GM19240 (cell line): ENCODE measurements around the gene CACNA1C.

Experiments
- DNase-seq: peaks from one replicate; pipeline ENCODE4 v3.0.0; 2011; ENCODE audit warnings: low spot score; ENCODE audit not compliant: insufficient read length

Gene CACNA1C

DNA sequence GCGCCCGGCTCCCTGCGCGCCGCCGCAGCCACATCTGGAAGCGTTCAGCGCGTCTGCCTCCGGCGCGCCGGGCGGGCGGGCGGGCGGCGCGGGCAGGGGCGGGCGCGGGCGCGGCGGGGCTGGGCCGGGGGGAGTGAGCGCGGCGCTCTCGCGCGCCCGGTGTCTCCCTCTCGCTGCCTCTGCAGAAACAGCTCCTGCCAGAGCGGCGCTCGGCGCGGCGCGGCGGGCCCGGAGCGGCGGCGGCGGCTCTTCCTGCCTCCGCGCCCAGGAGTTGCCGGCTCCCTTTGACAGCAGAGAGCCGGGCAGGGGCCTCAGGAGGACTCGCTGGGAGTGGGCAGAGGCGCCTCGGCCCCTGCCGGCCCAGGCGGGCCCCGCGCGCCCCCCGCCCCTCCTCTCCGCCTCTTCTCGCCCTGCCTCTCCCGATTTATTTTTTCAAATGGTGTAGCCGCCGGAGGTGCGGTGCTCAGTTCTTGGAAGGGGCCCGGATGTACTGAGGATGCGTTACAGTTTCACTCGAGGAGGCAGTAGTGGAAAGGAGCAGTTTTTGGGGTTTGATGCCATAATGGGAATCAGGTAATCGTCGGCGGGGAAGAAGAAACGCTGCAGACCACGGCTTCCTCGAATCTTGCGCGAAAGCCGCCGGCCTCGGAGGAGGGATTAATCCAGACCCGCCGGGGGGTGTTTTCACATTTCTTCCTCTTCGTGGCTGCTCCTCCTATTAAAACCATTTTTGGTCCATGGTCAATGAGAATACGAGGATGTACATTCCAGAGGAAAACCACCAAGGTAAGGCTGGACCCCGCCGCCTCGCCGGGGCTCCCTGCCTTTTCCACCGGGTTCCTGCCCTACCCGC lies at the start of gene CACNA1C:
TSS of gene CACNA1C (plus strand) at position 162 of the 853 bp plus-strand sequence. CDS start at position 738, 576 bp downstream.
- DNase-seq: no peak

- DNase-seq: no peak
These were observed 49.1 kb upstream of the CACNA1C start for GRCh38 chr12:2003676-2004112.

GRCh38 chr12:2004113-2004929 lies 48.5 kb upstream of the CACNA1C start, which contains the start of gene DCP1B:
DCP1B (minus strand) TSS chr12:2004457; CDS start chr12:2004431, 26 bp downstream.
- DNase-seq: peak; percentile 87

DNA sequence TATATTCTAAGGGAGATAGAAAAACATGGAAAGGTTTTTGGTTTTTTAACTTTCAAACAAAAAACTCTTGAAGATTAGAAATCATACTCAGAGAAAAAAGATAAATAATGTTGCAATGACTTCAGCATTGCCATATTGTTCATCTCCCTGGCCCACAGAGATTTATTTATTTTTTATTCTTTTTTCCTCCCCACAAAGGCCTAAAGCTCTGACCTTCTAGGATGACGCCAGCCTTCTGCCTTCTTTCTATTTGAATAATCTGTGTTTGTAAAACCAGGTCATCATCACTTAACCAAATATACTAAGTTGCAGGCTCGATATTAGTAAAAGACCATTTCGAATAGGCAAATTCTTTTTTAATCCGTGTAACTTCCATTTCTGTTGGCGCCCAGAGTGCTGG lies 44.1 kb upstream of the CACNA1C start:
- no peak for DNase-seq

- DNase-seq: no peak
These were observed 43.2 kb upstream of the CACNA1C start for GRCh38 chr12:2009623-2010022.

DNA sequence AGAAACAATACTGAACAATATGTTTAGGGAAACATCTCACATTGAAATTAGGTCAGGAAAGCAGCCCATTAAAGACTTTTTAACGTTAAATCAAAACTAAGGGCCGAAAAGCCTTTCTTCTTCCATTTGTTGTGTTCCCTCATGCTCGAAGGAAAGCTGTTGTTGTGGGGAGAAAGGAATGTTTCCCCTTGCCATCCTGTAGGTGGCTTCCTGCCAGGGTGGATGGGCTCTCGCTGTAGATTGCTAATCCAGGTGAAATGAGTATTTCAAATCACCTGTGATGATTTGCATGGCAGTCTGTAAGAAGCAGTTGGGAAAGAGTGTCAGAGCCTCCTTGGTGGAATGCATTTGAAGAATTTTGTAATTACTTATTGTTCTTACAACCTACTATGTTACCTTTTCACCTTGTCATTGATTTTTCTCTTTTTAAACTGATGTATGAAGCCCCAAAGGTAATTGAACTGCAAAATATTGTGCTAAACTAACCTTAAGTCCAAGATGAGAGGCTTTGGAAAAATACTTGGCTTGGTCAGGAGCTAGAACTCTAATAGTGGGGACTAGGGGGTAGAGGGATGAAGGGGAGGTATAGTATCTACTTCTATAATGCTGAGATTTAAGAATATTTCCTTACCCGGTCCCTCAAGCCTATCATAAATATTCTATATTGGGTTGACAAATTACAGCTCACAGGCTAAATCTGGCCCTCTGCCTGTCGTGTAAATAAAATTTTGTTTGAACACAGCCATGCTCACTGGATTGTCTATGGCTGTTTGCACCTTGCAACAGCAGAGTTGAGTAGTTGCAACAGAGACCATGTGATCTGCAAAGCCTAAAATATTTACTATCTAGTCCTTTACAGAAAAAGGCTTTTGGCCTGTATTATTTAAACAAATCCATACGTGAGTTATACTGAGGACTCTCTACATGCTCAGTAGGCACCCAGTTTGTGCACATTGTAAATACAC lies 40.9 kb upstream of the CACNA1C start:
- DNase-seq: no peak

DNA sequence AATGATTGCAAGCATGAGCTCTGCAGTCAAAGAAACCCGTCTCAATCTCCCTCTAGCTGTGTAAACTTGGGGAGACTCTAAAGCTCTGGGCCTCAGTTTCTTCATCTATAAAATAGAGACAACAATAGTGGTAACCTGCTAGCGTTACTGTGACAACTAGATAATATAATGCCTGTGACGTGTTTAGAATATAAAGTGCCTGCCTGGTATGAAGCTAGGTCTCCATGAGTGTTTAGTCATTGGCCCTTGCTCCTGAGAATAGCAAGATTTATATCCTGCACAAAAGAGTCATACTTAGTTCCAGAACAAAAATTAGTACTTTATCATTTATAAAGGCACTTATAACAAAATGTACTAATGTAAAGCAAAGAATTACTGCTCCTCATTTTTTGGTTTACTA lies 39.7 kb upstream of the CACNA1C start:
- no peak for DNase-seq

- DNase-seq: no peak
These were observed 39.1 kb upstream of the CACNA1C start for GRCh38 chr12:2013527-2014223.

GRCh38 chr12:2014231-2014630 lies 38.6 kb upstream of the CACNA1C start:
- DNase-seq: no peak

GRCh38 chr12:2016862-2017545 lies 35.8 kb upstream of the CACNA1C start:
- DNase-seq: no peak

GRCh38 chr12:2017546-2018337 lies 35.0 kb upstream of the CACNA1C start:
- DNase-seq: no peak

DNA sequence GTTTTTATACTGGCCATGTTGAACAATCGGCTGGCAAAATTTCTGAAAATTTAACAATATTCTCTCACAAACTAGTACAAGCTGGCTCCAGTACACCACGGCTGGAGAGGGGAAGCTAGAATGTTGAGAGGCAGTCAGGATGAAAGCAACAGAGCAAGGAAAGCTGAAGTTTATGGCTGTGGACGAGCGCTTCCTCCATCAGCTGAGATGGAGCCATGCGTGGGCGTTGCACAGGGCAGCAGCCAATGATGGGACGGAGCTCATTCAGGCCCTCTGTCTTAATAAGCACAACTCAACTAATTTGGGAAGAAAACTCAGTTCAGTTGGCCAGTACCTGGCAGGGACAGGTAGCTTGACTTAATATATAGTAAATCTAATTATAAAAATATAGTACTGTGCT lies 34.4 kb upstream of the CACNA1C start:
- no peak for DNase-seq

- no peak for DNase-seq
These were observed 33.7 kb upstream of the CACNA1C start for GRCh38 chr12:2019126-2019525.

GRCh38 chr12:2020511-2020910 lies 32.3 kb upstream of the CACNA1C start:
- no peak for DNase-seq

DNA sequence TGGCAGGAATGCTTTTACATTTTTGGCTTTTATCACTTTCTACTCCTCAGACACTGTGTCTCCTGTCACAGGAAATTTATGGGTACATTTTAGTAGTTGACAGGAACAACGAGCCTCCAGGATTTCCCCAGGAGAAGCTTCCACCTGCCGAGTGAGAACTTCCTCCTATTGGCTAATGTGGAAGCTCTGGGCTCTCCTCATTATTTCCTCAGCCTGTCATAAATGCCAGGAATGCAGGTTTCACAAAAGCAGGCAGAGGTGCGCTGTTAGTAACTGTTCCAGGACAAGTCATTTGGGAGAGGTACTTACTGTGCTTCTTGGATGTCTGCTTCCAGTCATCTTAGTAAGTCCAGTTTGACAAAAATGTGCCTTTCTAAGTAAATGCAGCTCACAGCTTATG lies 29.4 kb upstream of the CACNA1C start:
- DNase-seq: no peak

DNA sequence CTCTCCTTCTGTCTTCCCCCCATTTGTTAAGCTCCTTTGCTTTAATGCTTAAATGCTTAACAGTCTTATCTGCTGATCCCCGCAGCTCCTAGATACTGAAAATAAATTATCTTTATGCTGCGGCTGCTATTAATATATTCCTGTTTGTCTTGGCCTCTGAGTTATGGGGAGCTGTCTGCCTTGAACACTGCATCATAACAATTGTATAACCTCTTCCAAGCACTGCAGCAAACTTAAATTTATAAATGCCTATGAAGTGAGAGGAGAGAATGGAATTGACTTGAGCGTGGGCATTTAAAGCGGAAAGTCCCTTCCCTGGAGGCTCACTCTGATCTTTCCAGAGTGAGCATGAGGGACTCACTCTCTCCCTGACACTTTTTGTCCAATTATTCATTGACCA lies 25.4 kb upstream of the CACNA1C start:
- DNase-seq: no peak

DNA sequence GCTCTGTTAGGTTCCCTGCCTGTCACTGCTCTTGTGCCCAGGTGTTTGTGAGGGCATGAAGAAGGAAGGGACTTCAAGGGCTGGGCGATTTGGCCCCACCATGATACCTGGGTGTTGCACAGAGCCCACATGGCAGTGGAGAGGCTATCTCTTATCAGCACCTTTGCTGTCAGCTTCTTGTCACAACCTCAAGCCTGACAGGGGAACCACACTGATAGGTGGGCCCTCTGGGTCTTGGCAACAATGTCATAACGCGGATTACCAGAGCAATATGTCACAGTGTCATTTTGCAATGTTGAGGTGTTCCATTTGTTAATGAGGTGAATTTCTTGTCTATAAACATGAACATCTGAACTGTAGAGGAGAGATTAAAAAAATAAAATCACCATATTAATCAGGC lies 22.9 kb upstream of the CACNA1C start:
- DNase-seq: no peak

GRCh38 chr12:2032506-2032905 lies 20.3 kb upstream of the CACNA1C start:
- DNase-seq: no peak
